HUDEP-2 (cell line): ENCODE measurements around the gene BRAF.
"Not testable (repeated sequence)": the region's sequence is repeated elsewhere in the genome, so short reads cannot be mapped to it uniquely, and the experiment has no call there.

Experiments used
- DNase-seq, 76 experiments: peaks; one replicate each; lab custom pipeline; 2025; ENCODE audit not compliant: unreplicated experiment in 76 of 76; lab: John Stamatoyannopoulos, UW

The BRAF gene

DNA sequence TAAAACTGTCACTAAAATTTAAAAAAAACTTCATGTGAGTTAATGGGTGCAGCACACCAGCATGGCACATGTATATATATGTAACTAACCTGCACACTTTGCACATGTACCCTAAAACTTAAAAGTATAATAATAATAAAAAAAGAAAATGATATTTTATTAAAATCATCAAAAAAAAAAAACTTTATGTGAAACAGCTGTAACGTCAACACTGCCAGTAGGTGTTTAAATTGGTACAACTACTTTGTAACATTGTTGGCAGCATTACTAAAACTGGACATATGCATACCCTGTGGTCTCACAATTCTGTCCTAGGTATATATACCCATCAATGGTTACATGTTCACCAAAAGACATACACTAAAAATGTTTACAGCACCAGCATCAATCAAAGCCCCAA is 146.2 kb downstream of the BRAF start:
- DNase-seq: no peak

DNA sequence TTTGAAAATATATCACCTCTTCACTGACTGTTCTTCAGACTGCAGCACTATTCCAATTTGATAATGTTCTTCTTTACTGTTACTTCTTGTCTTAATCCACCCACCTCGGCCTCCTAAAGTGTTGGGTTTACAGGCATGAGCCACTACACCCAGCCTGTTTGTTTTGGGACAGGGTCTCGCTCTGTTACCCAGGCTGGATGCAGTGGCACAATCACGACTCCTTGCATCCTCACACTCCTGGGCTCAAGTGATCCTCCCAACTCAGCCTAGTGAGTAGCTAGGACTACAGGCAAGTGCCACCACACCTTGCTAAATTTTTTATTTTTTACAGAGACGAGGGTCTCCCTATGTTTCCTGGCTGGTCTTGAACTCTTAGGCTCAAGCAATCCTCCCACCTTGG is 150.4 kb downstream of the BRAF start:
- DNase-seq: no peak

DNA sequence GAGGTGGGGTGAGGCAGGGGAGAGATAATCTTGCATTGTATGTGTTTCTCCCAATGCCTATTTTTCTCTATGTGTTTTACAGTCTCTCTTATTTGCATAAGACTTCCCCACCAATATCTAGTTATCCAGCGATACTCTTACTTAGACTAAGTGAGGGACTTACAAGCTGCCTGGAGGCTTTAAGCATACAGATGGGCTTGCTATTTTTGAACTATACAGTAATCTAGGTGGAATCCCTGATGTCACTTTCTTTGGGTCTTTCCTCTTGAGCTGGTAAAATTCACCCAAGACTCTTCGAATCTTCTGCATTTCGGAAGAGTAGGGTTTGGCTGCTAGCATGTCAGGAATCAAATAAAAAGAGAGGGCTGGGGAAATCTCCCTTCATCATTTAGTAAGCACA is 151.6 kb downstream of the BRAF start:
- no peak for DNase-seq

DNA sequence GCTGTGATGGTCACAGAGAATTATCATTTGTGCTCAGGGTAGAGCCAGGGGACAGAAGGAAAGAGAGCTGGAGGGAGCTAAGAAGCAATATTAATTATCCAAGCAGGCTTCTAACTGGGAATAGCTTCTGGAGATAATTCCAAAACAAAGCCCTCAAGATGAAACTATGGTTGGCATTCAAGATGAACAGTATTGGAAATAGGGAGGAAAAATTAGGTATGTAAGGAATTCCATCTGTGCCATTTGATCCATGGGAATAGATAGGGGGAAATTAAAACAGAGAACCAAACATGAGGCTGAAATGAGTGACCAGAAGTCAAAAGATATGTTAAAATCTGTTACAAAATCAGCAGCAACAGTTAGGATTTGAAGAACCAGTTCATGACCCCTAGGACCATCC is 152.9 kb downstream of the BRAF start:
- DNase-seq: no peak

DNA sequence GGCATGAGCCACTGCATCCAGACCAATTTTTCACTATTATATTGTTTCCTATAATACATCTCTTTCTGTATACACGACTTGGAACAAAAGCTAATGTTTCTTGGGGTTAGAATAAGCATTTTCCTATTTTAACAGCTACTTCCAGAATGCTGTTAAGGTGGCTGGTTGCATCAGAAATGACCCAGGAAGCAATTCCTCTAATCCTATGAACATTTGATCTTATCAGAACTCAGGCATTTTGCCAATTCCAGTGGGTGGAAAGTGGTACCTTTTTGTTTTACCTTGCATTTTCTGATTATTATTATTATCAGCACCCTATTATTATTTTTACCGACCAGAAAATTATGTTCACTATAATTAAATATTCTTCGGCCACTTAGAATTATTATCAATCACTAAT is 154.9 kb downstream of the BRAF start:
- DNase-seq: no peak

DNA sequence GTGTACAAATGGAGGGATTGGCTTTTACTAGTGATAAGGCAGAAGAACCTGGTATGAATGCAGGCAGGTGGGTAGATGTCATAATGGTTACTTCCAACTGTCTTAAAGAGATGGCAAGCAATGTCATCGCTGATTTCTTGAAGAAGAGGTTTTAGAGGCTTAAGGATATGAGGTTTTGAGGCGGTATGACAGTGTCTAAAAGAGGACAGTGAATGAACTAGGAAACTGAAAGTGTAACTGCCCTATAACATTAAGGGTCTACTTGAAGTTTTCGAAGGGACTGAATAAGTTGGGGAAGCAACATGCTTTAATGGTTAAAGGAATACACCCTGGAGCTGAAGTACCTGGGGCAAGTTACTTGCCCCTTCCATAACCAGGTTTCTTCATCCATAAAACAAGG is 157.3 kb downstream of the BRAF start:
- no peak for DNase-seq

DNA sequence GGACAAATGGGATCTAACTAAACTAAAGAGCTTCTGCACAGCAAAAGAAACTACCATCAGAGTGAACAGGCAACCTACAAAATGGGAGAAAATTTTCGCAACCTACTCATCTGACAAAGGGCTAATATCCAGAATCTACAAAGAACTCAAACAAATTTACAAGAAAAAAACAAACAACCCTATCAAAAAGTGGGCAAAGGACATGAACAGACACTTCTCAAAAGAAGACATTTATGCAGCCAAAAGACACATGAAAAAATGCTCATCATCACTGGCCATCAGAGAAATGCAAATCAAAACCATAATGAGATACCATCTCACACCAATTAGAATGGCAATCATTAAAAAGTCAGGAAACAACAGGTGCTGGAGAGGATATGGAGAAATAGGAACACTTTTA is 159.3 kb downstream of the BRAF start:
- not testable (repeated sequence) for DNase-seq

DNA sequence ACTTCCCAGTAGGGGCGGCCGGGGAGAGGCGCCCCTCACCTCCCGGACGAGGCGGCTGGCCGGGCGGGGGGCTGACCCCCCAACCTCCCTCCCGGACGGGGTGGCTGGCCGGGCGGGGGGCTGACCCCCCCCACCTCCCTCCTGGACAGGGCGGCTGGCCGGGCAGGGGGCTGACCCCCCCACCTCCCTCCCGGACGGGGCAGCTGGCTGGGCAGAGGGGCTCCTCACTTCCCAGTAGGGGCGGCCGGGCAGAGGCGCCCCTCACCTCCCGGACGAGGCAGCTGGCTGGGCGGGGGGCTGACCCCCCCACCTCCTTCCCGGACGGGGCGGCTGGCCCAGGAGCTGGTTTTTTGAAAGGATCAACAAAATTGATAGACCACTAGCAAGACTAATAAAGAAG is 161.6 kb downstream of the BRAF start:
- not testable (repeated sequence) for DNase-seq

DNA sequence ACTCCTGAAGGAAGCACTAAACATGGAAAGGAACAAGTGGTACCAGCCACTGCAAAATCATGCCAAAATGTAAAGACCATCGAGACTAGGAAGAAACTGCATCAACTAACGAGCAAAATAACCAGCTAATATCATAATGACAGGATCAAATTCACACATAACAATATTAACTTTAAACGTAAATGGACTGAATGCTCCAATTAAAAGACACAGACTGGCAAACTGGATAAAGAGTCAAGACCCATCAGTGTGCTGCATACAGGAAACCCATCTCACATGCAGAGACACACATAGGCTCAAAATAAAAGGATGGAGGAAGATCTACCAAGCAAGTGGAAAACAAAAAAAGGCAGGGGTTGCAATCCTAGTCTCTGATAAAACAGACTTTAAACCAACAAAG is 163.4 kb downstream of the BRAF start:
- DNase-seq: not testable (repeated sequence)

DNA sequence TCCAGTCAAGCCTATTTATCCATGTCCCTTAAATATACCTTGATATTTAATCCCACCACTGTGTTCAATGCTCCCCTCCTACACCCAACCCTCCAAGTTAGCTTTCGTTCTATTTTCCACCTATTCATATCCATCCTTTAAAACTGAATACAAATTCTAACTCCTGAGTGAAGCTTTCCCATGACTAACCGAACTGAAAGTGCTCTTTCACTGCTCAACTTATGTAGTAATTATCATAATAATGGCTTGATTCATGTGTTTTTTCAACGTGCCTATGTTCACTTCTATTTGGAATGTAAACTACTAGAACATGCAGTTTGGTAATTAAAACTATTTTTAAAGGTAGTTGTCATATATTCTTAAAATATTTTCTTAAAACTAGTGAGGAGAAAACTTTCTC is 170.2 kb downstream of the BRAF start:
- no peak for DNase-seq

DNA sequence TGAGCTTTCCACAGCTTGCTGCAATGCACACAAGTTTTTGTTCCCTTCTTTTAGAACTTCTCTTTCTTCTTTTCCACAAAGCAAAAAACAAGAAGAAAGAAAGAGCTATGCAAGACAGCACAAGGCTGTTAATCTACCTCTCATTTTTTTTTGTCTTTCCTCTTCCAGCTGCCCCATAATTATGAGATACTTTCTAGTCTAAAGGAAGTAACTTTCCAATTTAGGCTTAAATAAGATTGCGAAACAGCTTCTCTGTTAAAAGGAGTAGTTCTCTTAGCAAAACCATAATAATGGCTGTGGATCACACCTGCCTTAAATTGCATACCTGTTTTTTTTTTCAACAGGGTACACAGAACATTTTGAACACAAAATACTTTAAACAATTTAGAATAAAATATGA is 172.2 kb downstream of the BRAF start:
- DNase-seq: no peak

DNA sequence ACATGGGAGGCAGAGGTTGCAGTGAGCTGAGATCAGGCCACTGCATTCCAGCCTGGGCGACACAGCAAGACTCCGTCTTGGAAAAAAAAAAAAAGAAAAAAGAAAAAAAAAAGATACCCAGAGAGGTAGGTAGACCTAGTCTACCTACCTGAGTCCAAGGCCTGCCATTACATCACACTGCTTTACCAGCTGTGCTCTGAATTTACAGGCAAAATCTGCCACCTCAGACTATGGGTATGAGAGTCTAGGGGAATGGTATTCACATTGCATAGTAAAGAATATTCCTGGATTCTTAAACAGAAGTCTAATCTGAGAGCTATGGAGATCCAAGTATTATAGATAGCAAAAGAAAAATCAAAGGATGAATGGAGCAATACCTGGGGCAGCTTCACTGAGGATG is 178.0 kb downstream of the BRAF start:
- no peak for DNase-seq

DNA sequence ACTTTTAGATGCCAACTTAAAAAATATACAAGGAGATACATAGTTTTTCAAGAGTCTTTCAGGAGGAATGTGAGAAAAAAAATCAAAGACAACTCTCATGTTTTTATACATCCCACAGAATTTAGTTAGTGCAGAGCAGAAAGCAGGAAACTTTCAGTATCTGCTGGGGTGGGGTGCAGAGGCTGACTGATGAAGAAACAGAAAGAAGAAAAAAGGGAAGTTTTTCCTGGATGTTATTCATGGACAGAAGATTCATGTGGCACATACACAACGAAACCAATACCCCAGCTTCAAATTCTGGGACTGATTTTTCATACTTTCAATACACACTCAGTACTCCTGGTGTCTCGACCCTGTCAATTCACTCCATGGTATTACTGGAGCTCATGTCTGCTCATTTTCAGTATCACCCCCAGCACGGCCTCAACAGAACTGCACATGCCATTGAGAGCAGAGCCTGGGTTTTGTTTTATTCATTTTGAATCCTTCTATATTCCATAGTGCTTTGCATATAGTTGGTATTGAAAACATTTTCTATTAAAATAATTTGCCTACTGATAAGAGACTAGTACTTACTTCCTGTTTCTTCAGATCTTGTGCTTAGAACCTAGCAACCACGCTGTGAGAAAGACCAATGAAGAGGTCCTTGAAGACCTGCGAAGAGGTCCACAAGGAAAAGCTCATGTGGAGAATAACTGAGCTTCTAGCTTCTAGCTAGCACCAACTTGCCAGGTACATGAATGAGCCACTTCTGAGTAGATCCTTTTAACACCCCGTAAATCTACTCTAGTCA is 179.3 kb downstream of the BRAF start:
- DNase-seq: no peak

DNA sequence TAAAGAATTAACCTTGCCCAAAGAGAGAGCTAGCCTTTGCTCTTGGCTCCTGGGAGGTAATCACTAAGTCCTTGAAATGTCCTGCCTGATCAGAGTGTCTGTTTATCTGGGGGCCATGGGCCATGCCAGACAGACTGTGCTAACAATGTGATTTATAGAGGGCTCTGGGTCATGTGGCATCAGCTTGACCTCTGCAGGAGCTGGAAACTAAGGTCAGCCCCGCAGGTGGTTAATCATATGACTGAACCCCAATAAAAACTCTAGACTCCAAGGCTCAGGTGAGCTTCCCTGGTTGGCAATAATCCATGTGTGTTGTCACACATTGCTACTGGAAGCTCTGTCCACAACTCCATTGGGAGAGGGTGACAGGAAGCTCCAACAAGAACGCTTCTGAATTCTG is 180.7 kb downstream of the BRAF start:
- DNase-seq: no peak

DNA sequence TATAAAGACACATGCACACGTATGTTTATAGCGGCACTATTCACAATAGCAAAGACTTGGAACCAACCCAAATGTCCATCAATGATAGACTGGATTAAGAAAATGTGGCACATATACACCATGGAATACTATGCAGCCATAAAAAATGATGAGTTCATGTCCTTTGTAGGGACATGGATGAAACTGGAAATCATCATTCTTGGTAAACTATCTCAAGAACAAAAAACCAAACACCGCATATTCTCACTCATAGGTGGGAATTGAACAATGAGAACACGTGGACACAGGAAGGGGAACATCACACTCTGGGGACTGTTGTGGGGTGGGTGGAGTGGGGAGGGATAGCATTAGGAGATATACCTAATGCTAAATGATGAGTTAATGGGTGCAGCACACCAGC is 181.5 kb downstream of the BRAF start:
- DNase-seq: not testable (repeated sequence)

DNA sequence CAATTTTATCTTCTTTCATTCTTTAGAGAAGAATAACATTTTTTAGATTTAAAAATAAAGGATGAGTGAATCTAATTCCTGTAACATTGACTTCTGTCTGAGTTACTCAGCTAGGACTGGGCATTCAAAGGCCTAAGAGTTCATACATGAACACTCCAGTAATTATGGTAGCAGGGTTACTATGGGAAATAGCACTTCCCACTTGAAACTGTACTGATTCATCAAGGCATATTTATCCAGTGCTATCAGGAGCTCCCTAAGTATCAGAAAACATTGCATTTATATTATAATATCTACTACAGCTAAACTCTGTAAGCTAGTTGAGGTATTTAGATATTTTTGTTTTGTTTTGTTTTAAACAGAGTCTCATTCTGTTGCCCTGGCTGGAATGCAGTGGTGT is 186.4 kb downstream of the BRAF start:
- DNase-seq: no peak

DNA sequence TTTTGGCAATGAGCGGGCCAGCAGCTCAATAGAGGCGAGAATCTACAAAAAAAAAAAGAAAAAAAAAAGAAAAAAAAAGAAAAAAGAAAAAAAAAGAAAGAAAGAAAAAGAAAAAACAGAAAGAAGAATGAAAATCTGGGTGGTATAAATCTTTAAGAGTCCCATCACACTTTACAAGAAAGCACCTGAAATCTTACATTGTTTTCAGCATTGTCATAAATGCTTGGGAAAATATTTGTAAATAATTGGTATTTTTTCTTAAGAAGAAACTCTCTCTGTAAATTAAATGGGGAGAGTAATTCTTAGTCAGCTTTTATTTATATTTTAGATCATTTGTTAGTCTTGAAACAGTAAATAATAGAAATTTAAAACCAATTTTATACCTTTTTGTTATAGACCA is 190.0 kb downstream of the BRAF start:
- DNase-seq: no peak

DNA sequence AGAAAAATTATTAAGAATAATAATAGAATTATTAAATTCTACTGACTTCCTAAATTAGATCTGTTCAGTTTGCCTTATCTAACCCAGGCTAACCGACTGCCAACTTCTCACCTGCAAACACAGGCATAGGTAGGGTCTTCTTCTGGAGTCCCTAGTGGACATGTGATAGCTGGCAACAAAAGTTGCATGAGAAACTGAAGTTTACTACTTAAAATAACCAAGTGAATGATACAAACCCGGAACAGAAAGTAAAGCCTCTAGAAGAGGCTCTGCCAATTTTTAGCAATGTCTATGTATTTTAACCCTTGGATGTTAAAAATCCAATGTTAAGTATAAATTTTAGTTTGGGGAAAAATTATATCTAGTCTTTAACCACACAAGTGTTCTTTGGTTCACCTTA is 190.6 kb downstream of the BRAF start:
- no peak for DNase-seq

DNA sequence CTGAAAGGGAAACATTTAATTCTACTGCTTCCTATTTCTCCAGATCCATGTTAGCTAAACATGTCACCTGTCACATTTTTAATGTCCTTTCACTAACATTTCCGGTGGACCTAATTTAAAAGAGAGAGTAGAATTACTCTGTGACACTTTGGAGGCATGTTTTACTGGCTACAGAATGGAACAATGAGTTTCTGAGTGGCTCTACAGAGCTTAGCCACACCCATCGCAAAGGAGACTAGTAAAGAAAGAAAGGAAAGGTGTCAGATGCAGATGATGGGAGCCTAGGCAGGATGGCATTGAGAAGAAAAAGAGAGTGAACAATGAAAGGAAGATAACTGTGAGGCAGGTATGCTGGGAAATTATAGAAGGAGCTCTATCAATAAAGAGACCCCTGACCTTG is 192.3 kb downstream of the BRAF start:
- DNase-seq: no peak

DNA sequence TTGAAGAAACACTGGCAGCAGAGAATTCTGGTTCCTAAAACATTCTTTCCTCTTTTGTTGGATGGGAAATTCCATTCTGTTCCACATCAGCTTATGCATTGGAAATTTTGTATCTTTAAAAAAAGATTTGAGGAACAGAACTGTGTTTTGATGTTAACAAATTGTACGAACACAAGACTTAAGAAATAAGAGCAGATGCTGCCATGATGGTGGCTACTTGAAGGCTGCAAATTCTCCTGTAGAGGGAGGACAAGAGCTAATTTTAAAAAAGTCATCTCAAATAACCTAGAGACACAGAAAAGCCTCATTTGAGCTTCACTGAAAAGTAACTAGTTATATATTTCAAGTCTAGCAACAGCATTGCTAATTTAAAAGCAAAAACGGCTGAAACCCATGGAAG is 198.4 kb downstream of the BRAF start:
- DNase-seq: no peak

DNA sequence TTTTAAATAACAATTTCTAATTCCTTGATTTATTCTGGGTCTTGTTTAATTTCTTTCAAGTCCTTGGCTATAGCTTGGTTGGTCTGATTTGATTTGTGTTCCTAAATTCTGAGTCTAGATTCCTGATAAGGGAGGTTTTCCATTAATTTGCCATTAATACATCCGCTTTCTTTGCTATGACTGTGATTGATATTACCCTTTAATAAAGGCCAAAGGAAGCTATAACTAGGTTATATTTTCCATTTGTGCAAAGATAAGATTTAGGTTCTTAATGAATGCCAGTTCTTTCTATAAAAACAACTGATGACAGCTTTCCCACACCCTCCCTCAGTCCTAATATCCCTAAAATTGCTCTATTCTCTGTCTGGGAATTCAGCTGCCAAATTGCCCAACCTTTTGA is 200.0 kb downstream of the BRAF start:
- DNase-seq: no peak

DNA sequence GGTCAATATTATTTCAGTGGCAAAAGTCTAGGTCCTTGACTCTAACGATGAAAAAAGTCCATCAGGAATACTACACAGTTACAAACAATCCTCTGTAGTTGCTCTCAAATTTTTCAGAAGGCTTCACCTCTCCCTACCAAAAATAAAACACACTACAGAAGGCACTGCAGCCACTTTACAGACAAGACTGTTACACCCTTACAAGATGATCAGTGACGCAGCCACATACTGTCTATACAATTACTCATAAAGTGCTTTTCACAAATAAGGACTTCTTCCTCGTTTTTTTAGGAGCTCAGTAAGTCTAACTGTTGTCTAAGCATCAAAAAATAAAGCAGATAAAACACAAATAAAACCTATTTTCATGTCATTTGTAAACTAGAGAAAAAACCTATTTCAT is 201.2 kb downstream of the BRAF start:
- DNase-seq: no peak

DNA sequence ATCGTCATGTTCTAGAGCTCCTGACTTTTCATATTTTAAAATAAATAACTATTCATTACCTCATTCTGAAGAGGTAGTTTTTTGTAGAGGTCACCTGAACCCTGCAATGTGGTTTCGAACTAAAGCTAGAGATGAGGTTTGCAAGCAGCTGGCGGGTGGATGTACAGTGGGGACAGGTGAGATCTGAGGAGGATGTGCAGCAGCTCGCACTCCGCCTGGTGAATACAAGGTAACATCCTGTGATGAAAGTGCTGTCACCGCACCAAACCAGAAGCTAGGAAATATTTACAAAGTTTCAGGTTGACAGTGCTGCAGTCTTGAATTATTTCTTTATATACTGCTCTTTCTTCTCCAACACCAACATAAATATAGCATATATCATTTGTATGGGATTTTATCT is 201.7 kb downstream of the BRAF start:
- no peak for DNase-seq
